GM19395 (cell line): ENCODE data around the gene CDH4.
"Not testable (repeated sequence)": the region's sequence is repeated elsewhere in the genome, so short reads cannot be mapped to it uniquely, and the experiment has no call there.

Source experiments
- ATAC-seq: cut with Tn5 transposase; IDR thresholded peaks from one replicate; pipeline ENCODE4 v1.9.1; 2021; ENCODE audit warnings: mild to moderate bottlenecking, moderate library complexity; ENCODE audit not compliant: unreplicated experiment

Gene CDH4

DNA sequence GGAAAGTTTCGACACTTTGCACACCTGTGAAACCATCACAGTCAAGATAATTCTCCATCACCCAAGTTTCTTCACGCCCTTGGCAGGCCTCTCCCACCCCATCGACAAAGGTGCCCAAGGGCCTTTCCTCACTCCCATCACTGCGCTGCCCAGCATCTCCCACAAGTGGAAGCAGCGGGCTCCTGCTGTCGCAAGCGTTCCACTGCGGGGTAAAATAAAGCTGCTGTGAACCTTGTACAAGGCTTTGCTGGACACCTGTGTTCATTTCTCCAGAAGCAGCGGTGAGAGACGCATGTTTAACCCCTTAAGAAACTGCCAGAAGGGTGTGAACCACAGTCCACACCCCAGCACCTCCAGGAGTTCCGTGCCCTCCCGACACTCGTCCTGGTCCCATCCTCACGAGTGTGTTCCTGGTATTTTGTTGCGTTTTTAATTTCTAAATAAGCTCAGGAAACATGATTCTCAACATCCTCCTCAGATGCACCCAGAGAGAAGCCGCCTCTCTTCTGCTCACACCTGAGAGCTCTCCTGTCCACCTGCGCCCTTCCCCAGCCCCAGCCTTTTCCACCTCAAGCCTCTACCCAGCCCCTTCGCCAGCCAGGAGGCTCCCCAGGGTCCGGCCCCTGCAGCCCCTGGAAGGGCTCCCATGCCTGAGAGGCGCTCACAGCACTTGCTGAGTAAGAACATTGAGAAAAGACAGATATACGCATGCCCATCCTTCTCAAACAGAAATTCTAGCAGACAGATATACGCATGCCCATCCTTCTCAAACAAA, 716.2 kb downstream of the CDH4 start:
- no peak for ATAC-seq

DNA sequence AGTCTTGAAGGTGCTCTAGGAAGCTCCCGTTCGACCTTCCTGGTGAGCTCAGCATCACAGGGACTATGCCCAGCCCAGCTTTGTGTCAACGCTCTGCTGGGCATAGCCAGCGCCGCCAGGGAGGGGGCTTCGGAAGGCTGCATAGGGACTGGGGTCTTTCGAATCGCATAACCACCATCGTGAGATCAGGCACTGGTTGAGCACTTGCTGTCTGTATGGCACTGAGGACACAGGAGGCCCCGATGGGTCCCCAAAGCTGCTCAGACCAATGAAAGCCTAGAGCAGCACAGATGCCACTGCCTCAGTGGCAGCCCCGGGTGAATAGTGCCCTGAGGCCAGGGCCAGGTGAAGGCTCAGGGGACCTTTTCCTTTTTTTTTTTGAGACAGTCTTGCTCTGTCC, 716.9 kb downstream of the CDH4 start:
- ATAC-seq, result no peak

DNA sequence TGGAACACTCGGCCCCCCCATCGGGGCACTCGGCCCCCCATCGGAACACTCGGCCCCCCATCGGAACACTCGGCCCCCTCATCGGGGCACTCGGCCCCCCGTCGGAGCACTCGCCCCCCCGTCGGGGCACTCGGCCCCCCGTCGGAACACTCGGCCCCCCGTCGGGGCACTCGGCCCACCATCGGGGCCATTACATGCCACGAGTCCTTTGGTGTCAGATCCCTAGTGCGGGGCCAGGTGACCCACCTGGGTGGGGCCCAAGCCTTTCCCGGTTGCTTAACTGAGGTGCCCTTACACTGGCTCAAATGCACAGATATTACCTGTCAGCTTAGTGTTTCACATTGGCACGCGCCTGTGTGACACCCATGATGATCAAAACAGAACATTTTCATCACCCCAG, 717.7 kb downstream of the CDH4 start:
- ATAC-seq, result no peak

DNA sequence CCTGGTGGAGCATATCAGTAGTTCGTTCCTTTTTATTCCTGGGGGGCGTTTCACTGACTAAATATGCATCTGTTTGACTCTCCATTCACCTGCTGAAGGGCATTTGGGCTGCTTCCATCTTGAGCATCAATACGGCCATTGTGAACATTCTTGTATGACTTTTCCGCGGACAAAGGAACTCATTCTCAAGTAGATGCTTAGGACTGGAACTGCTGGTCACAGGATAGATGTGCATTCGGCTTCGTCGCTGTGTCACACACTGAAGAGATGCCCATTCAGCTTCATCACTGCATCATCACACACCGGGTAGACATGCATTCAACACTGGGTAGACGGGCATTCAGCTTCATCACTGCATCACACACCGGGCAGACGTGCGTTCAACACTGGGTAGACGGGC, 718.3 kb downstream of the CDH4 start:
- ATAC-seq, result no peak

DNA sequence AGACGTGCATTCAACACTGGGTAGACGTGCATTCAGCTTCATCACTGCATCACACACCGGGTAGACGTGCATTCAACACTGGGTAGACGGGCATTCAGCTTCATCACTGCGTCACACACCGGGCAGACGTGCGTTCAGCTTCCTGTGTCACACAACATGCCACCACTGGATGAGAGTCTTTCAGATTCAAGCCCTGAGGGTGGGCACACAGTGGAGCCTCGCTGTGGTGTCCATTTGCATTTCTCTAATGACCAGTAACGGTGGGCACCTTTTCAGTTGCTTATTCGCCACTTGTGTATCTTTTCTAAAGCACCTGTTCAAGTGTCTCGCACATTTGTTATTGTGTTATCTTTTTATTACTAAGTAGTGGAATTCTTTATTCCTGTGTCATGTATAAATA, 719.5 kb downstream of the CDH4 start:
- ATAC-seq, result not testable (repeated sequence)

DNA sequence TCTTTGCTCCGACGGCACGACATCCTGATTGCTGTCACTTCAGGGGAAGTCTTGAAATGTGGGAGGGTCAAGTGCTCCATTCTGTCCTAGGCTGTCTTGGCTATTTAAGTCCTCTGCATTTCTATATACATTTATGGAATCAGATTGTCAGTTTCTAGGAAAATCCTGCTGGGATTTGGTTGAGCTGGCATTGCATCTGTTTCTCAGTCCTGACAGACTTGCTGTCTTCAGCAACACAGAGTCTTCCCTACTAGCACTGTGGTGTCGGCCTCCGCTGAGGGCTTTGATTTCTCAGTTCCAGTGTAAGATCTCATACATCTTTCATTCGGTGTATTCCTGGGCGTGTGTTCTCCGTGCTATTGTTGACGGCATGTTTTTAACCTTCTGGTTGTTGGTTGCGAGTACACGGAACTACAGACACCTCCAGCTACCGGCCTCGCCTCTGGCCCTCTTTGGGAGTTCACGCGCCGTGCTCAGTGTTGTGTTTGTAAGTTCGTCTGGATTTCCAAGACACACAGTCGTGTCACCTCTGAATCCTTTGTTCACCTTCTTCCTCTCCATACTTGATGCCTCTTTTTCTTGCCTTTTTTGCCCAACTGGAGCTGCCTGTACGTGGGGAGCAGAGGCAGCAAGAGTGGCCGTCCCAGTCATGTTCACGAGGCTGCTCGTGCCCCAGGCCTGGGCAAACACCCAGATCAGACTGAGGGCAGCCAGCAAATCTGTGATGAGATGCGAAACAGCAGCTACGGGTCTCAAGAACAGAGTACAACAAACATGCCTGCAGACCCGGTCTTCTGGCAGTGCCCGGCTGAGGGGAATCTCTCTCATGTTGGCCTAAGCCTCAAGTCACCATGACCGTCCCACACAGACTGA, 720.8 kb downstream of the CDH4 start:
- no peak for ATAC-seq

DNA sequence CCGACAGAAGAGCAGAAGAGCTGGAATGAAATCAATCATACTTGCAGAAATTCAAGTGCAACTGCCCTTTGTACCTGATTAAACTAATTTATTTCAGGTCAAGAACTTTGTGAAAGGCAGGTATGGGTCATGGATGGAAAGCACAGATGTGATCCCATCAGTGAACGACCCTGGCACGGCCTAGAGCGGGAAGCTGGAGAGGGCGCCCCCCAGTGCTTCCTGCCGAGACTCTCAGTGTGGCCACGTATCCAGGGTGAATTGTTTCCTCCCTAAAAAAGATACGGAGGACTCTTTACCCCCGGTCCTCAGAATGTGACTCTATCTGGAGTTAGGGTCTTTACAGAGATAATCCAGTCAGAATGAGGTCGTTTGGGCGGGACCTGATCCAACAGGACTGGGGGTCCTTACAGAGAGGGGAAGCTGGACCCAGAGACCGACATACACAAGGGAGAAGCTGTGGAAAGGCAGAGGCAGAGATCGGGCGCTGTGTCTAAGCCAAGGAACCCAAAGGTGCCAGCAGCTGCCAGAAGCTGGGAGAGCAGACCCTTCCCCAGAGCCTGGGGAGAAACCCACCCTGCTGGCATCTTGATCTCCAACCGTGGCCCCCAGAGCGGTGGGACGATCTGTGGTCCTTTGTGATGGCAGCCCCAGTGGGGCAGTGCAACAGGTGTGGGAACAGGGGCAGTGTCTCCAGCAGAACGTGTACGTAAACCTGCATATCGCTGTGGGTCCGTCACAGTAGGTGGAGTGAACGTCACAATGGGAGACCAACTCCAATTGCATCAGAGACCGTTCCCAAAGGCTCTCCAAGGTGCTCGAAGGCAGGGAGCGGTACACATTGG, 721.7 kb downstream of the CDH4 start:
- ATAC-seq, result no peak

DNA sequence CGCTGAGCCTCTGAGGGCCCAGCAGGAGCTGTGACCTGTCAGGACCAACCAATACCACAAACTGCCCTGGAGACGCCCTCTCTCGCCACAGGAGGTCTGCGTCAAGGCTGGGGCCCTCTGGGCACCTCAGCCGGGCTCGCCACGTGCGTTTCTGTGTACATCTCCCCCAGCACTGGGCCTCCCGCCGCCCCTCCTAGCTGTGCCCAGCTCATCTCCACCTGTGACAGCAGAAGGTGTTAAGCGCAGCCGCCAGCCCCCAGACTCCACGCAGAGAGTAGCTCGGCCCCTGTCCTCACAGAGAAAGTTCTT, 722.2 kb downstream of the CDH4 start:
- no peak for ATAC-seq

DNA sequence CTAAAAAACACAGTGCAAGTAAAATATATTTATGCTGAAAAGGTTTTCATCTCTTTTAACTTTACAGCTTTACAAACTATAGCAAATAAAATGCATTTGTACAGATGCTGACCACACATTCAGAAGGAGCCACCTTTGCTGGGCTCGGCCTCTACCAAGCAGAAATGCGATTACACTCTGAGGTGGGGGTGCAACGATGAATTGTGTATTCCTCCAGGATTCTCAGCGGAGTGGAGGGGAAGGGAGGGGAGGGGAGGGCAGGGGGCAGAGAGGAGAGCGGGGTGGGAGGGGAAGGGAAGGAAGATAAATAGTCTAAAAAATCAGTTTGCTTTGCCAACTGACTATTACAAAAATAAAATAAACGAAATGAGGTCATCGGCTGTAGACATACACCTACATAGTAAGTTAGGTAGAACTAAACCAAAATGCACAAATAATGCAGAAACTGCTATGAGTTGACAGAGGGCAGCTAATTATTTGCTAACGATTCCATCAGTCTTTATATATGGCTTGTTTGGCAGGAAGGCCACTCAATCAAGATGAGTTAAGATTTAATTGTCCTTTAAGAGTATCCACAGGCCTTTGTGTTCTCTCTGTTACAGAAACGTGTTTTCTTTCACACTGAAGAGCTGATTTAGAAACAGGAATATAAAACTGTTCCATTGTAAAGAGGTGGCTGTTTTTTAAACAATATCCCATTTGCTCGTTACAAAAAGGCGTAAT, 723.5 kb downstream of the CDH4 start:
- no peak for ATAC-seq

DNA sequence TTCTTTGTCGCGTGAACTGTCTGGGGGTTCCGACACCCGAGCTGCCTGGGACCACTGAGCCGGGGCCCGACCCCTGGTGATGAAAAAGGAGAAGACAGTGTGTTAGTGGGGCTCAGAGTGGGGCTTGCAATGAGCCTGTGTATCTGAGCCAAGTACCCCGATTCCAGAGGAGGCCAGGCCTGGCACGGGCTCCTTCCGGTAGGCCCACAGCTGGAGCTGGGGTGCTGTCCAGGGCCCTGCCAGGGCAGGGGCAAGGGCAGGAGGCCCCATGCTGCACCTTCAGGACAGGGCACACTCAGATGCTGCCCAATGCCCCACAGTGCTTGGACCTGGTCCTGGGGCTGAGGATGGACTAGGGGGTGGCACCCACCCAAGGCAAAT, 724.2 kb downstream of the CDH4 start:
- ATAC-seq, result no peak

DNA sequence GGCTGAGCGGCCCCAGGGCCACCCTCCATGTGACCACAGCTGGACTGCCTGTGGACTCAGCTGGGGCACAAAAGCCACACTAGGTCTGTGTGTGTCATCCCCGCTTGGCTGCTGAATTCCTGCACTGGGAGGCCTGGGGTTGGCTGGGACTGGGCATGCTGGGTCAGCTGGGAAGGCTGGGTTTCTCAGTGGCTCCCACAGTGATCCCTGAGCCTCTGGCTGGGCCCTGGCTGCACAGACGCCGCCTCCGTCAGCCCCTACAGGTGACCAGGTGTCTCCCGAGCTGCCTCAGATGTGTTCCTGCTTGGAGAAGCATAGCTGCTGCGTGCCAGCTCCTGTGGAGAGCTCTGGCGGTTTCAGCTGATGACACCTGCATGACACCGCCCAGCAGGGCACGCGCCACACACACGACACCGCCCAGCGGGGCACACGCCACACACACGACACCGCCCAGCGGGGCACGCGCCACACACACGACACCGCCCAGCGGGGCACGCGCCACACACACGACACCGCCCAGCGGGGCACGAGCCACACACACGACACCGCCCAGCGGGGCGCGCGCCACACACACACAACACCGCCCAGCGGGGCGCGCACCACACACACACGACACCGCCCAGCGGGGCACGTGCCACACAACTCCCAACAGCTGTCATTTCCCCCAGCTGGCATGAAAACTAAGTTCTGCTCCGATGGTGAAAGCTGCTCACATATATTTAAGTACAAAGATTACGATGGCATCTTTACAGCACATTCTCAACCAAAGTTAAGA, 724.8 kb downstream of the CDH4 start:
- no peak for ATAC-seq

DNA sequence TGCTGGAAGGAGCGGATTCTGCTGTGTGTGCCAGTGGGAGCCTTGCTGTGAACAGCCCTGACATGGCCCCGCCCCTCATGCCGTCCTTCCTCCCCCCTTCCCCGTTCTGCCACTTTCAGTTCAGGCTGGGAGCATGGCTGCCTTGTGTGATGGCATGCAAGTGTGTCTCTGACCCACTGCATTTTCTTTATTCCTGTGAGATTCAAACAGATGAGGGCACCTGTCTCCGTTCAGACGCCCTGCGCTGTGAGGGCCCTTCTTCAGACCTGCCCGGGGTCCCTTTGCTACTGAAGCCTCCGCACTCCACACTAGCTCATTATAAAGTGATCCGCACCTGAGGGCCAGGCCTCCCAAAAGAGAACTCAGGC, 725.3 kb downstream of the CDH4 start:
- ATAC-seq, result no peak

DNA sequence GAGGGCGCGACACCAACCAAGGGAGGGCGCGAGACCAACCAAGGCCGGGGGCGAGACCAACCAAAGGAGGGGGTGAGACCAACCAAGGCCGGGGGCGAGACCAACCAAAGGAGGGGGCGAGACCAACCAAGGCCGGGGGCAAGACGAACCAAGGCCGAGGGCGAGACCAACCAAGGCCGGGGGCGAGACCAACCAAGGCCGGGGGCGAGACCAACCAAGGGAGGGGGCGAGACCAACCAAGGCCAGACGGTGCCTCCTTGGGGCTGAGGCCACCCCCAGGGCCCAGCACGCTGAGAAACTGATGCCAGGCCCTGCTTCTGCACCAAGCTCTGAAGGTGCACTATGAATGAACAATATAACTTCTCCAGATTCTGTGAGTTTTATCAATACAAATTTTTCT, 726.4 kb downstream of the CDH4 start:
- ATAC-seq, result no peak

DNA sequence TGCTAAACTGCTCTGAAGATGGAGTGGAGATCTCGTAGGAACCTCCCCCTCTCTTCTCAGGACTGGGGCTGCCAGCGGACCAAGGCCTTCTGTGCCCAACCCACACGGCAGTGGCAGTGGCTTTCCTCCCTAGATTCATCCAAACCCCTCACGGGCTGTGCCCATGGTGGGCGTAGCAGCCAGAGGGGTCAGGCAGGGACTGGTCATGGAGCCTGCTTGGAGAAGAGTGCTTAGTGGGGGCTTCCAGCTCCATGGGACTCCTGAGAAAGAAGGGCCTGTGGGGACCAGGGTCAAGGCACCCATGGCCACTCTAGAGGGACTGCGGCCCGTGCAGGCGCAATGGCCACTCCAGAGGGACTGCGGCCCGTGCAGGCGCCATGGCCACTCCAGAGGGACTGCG, 727.0 kb downstream of the CDH4 start:
- no peak for ATAC-seq

DNA sequence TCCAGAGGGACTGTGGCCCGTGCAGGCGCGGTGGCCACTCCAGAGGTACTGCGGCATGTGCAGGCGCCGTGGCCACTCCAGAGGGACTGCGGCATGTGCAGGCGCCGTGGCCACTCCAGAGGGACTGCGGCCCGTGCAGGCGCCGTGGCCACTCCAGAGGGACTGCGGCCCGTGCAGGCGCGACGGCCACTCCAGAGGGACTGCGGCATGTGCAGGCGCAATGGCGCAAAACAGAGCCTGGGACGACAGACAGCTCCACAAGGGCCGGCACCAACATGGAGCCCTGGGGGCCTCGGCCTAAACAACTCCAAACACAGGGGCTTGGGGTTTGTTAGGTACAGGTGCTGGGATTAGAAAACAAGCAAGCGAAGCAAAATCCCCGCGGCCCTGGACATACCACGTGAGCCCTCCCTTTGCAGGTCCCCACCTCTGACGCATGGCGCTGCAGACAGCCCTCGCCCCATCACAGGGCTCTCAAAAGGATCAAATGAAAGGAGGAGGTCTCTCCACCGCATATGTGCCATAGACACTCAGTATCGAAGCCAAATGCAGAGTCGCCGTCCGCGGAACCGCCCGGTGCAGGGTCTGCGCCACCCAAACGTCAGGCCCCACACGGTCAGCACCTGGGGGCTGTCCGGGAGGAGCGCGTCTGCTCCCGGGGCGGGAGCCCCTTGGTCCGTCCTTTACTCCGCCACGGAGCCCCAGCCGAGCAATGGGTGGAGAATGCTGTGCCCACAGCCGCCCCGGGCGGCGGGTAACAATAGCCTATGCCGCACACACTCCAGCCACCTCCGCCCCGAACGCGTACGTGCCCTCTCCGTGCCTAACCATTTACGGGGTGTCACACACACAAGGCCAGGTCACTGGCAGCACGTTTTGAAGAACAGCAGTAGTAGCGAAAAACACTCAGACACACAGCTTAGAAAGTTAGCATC, 727.9 kb downstream of the CDH4 start:
- no peak for ATAC-seq

DNA sequence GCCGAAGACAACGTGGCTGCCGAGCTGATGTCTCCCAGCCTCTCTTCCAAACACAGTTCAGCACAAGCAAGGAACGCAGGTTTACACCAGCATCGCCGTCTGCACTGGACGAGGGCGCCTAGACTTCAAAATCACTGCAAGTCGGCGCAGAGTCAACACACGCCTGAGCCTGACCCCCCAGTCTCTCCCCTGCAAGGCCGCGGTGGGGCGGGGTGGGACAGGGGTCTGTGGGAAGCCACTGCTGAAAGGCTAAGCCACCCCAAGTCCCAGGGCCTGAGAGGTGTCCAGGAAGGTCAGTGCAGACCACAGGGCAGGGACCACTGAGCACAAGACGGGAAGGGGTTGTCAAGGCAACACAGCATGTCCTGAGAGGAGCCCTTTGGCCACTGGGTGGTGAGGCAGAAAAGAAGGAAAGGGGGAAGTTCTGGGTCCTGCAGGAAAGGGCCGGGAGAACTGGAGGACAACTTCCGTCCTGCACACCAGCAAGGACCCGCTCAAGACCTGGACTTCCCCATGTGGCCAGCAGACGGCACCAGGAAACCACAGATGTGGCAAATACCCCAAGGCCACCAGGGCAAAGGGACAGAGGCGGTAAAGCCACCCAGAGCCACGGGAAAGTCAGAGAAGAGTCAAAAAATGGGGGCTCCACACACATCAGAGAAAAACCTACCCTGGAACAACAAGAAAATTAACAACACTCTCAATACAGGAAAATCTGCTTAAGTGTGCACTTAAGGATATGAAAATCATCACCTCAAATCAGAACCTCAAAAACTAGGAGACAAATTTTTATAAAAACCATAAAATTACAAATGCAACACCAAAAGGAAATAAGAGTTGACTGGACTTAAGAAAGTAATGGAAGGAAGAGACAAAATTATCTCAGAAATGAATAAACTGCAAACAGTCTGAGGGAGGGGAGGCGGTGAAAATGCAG, 728.9 kb downstream of the CDH4 start:
- no peak for ATAC-seq

DNA sequence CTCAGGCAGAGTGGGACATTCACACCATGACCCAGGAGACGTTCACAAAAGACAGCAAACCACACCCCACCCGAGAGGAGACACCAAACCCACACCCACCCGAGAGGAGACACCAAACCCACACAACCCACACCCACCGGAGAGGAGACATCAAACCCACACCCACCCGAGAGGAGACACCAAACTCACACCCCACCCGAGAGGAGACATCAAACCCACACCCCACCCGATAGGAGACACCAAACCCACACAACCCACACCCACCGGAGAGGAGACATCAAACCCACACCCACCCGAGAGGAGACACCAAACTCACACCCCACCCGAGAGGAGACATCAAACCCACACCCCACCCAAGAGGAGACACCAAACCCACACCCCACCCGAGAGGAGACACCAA, 729.6 kb downstream of the CDH4 start:
- not testable (repeated sequence) for ATAC-seq
